ENCODE measurements around the gene CCDC192.

Gene CCDC192

DNA sequence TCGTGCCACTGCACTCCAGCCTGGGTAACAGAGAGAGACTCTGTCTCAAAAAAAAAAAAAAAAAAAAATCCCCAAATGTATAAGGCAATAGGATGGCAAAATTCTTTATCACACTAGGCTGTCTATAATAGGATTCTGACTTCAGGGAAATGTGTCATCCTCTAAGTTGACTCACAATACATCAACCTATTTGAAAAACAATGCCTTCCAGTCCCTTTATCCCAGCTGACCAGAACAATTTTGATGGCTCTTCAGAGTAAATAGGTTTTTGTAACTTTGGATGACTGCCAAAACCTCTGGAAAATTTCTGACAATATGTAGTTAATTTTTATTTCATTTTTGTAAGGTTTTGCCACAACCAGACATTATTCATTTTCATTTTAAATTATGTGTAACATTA is 184.1 kb downstream of the CCDC192 start:
- no peak overlapping the region for H3K27ac ChIP-seq
- TF ChIP-seq CTCF (conservative IDR thresholded peaks at IDR 0.05) (no peak), ZFX (IDR thresholded peaks at IDR 0.05) (no peak)

GRCh38 chr5:127891942-127892341 is 188.8 kb downstream of the CCDC192 start:
- TF ChIP-seq ZFX (IDR thresholded peaks at IDR 0.05): no peak
- TF ChIP-seq CTCF (conservative IDR thresholded peaks at IDR 0.05): no peak
- H3K27ac ChIP-seq: no peak overlapping the region

DNA sequence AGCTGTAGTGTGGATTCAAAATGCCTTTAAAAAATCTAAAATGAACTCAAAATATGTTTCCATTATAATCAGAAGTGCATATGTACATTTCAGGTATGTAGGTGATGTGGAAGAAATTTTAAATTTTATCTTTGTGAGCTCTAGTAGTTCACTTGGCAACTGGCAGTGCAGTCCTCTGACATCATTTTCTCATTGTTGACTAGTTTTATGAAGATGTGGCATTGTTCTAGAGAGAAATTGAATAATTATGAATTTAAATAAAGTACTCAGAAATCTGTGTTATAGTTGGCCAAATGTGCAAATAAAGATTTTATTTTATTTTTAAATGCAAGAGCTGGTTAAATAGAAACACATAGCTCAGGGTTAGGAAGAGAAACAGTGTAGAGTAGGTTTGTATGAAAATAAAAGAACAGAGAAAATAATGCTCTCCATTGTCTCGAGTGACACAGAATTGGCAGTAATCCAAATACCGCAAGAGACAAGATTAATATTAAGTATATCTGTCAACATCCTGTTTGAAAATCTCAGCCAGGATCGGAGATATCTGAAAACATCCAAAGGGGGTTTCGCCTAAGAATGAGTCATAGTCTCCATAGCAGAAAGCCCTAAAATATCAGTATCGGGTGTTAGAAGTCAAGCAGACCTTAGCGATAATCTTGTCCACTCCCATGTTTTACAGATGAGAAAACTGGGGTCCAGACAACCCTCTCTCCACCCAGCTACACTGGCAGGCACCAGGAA is 189.4 kb downstream of the CCDC192 start:
- H3K27ac ChIP-seq: no peak overlapping the region

DNA sequence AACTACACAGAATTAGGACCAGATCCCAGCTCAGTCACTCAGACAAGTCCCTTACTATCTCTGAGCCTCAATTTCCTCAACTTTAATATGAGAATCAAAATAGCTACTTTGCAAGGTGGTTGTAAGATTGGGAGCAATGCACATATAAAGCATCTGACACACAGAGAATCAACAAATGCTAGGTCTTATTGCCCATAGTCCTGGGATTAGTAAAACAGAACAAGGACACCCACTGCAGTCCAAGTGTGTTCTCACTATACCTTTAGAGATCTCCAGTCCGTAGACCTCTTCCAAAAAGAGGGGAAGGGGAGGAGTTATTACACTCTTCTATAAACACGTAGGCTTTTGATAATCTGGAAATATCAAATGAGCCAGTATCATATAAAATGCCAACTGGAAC is 190.0 kb downstream of the CCDC192 start:
- no peak overlapping the region for H3K27ac ChIP-seq
- TF ChIP-seq ZFX (IDR thresholded peaks at IDR 0.05) (no peak), CTCF (conservative IDR thresholded peaks at IDR 0.05) (no peak)

More for the DNA sequence above, 189.4 kb downstream of the CCDC192 start:
- no peak for TF ChIP-seq CTCF (conservative IDR thresholded peaks at IDR 0.05)
- no peak for TF ChIP-seq ZFX (IDR thresholded peaks at IDR 0.05)

- no peak overlapping the region for H3K27ac ChIP-seq
- no peak for TF ChIP-seq ZFX (IDR thresholded peaks at IDR 0.05)
- TF ChIP-seq CTCF (conservative IDR thresholded peaks at IDR 0.05): no peak
These were observed 191.3 kb downstream of the CCDC192 start for GRCh38 chr5:127894461-127894860.

DNA sequence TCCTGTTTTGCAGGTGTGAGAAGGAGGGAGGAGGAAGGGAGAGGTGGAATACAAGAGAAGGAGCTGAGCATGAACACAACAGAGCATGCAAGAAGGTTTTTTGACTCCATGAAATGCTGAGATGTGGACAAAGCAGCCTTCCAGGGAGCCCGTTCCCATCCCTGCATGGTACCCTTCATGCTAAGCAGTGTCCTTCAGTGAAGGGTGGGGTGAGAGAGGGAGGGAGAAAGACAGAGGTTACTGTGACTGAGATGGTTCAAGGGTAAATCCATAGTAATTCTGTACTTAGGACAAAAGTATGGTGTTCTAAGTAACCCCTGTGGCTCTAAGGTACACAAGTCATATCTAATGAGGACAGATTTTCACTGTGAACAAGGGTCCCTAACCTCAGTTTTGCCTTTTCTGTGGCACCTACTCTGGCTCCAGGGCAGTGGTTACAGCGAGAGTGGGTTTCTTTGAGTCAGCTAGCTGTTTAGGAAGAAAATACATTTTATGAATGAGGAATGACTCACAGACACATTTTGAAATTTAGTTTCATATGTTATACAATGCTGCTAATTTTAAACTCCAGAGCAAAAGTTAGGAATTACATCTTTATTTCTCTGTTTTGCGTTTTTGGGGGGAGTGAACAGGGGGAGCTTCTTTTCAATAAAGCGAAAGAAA is 195.5 kb downstream of the CCDC192 start:
- TF ChIP-seq CTCF (conservative IDR thresholded peaks at IDR 0.05) (no peak), ZFX (IDR thresholded peaks at IDR 0.05) (no peak)
- no peak overlapping the region for H3K27ac ChIP-seq

GRCh38 chr5:127899214-127899610 is 196.0 kb downstream of the CCDC192 start:
- TF ChIP-seq ZFX (IDR thresholded peaks at IDR 0.05) (no peak), CTCF (conservative IDR thresholded peaks at IDR 0.05) (no peak)
- H3K27ac ChIP-seq: no peak overlapping the region
